CMK (cell line): ENCODE data around the gene SIL1.
"Not testable (repeated sequence)": the region's sequence is repeated elsewhere in the genome, so short reads cannot be mapped to it uniquely, and the experiment has no call there.

ENCODE experiments used
- DNase-seq: peaks from one replicate; pipeline ENCODE4 v3.0.0-alpha.2; 2010; ENCODE audit warnings: low read depth

The SIL1 gene

GRCh38 chr5:139199321-139199720, 1.2 kb upstream of the SIL1 start:
- DNase-seq: no peak

GRCh38 chr5:139196296-139196956, 1.7 kb downstream of the SIL1 start:
- no peak for DNase-seq

GRCh38 chr5:139194486-139194885, 3.7 kb downstream of the SIL1 start:
- DNase-seq: no peak

- no peak for DNase-seq
Observed at GRCh38 chr5:139193928-139194327, 4.2 kb downstream of the SIL1 start.

- DNase-seq: not testable (repeated sequence)
Observed at GRCh38 chr5:139192906-139193305, 5.3 kb downstream of the SIL1 start.

- DNase-seq: not testable (repeated sequence)
Observed at GRCh38 chr5:139191954-139192353, 6.2 kb downstream of the SIL1 start.

GRCh38 chr5:139190125-139190524, 8.0 kb downstream of the SIL1 start:
- no peak for DNase-seq

- no peak for DNase-seq
Observed at GRCh38 chr5:139188558-139189270, 9.5 kb downstream of the SIL1 start.

- DNase-seq: no peak
Observed at GRCh38 chr5:139186752-139187326, 11.3 kb downstream of the SIL1 start.

GRCh38 chr5:139186261-139186660, 11.9 kb downstream of the SIL1 start:
- no peak for DNase-seq

GRCh38 chr5:139185589-139185988, 12.6 kb downstream of the SIL1 start:
- DNase-seq: no peak

GRCh38 chr5:139183502-139183901, 14.7 kb downstream of the SIL1 start:
- no peak for DNase-seq

GRCh38 chr5:139182528-139183296, 15.5 kb downstream of the SIL1 start:
- DNase-seq: no peak

GRCh38 chr5:139181835-139182452, 16.2 kb downstream of the SIL1 start:
- DNase-seq: no peak

- no peak for DNase-seq
Observed at GRCh38 chr5:139181322-139181730, 16.8 kb downstream of the SIL1 start.

- DNase-seq: no peak
Observed at GRCh38 chr5:139180850-139181249, 17.3 kb downstream of the SIL1 start.

- not testable (repeated sequence) for DNase-seq
Observed at GRCh38 chr5:139179778-139180513, 18.2 kb downstream of the SIL1 start.

GRCh38 chr5:139178935-139179334, 19.2 kb downstream of the SIL1 start:
- no peak for DNase-seq

- DNase-seq: no peak
Observed at GRCh38 chr5:139178589-139178917, 19.6 kb downstream of the SIL1 start.

- DNase-seq: no peak
Observed at GRCh38 chr5:139177809-139178588, 20.2 kb downstream of the SIL1 start.

- not testable (repeated sequence) for DNase-seq
Observed at GRCh38 chr5:139177281-139177680, 20.9 kb downstream of the SIL1 start.
